Globus pallidus (tissue), 1 donor: ENCODE measurements around the gene GJB3.
"Not testable (repeated sequence)": the region's sequence is repeated elsewhere in the genome, so short reads cannot be mapped to it uniquely, and the experiment has no call there.

Experiments used
- DNase-seq: peaks from one replicate; pipeline ENCODE4 v3.0.0-alpha.2; 2015; ENCODE audit warnings: low spot score

Gene GJB3

GRCh38 chr1:34781071-34781843 lies at the start of gene GJB3:
Gene GJB3 (plus strand): TSS chr1:34781214. CDS start chr1:34784763, 3,549 bp downstream.
- no peak for DNase-seq

GRCh38 chr1:34732831-34733230 lies 48.2 kb upstream of the GJB3 start:
- DNase-seq = not testable (repeated sequence)

- DNase-seq = no peak
These were observed 44.3 kb upstream of the GJB3 start for GRCh38 chr1:34736692-34737091.

- DNase-seq = not testable (repeated sequence)
These were observed 43.8 kb upstream of the GJB3 start for GRCh38 chr1:34737236-34737635.

GRCh38 chr1:34739613-34740012 lies 41.4 kb upstream of the GJB3 start:
- no peak for DNase-seq

GRCh38 chr1:34740161-34740868 lies 40.7 kb upstream of the GJB3 start:
- DNase-seq = no peak

GRCh38 chr1:34742667-34743270 lies 38.2 kb upstream of the GJB3 start:
- peak; percentile 53 for DNase-seq

GRCh38 chr1:34743775-34744174 lies 37.2 kb upstream of the GJB3 start:
- no peak for DNase-seq

GRCh38 chr1:34744851-34745250 lies 36.2 kb upstream of the GJB3 start:
- DNase-seq = no peak

- DNase-seq = no peak
These were observed 35.3 kb upstream of the GJB3 start for GRCh38 chr1:34745666-34746065.

- no peak for DNase-seq
These were observed 34.9 kb upstream of the GJB3 start for GRCh38 chr1:34746101-34746500.

- DNase-seq = no peak
These were observed 34.0 kb upstream of the GJB3 start for GRCh38 chr1:34746785-34747637.

GRCh38 chr1:34747638-34747941 lies 33.4 kb upstream of the GJB3 start:
- no peak for DNase-seq

- DNase-seq = no peak
These were observed 31.0 kb upstream of the GJB3 start for GRCh38 chr1:34749992-34750391.

GRCh38 chr1:34750610-34751009 lies 30.4 kb upstream of the GJB3 start:
- no peak for DNase-seq

GRCh38 chr1:34753163-34753562 lies 27.9 kb upstream of the GJB3 start:
- DNase-seq = no peak

- DNase-seq = no peak
These were observed 25.9 kb upstream of the GJB3 start, which contains the start of gene GJB5 for GRCh38 chr1:34754964-34755637. Gene GJB5 (plus strand): TSS chr1:34755047. CDS start chr1:34757331, 2,284 bp downstream.

- no peak for DNase-seq
These were observed 25.1 kb upstream of the GJB3 start for GRCh38 chr1:34755961-34756360.

- DNase-seq = no peak
These were observed 23.6 kb upstream of the GJB3 start for GRCh38 chr1:34757386-34757785.

GRCh38 chr1:34758751-34759150 lies 22.3 kb upstream of the GJB3 start:
- DNase-seq = no peak

GRCh38 chr1:34759503-34760357 lies 21.3 kb upstream of the GJB3 start, which contains the start of gene GJB4:
Gene GJB4 (plus strand): TSS chr1:34759740. CDS start chr1:34761255, 1,515 bp downstream.
- no peak for DNase-seq
